ENCODE results near the gene LYG1. TPM values are rescaled to one million over a fixed set of nuclear protein-coding genes. Genes with fewer than 3 reads are reported as not detected.
A peak's percentile ranks its signal among the peaks of the same experiment; 100 is the strongest.
"Not testable (repeated sequence)": the region's sequence is repeated elsewhere in the genome, so short reads cannot be mapped to it uniquely, and the experiment has no call there.

Gene LYG1
- 0.61 and 1.3 TPM in 2 replicates for total RNA-seq (2014; rRNA removed; shearing (Covaris generic))

GRCh38 chr2:99301097-99301496, at the start of gene LYG1:
Gene LYG1, minus strand, starts transcription at chr2:99301197. Its CDS starts 5,527 bp downstream, at chr2:99295670.
- not testable (repeated sequence) for H3K4me3 ChIP-seq; H3K4me1 ChIP-seq; H3K27ac ChIP-seq; H3K9me3 ChIP-seq (replicated peaks); DNase-seq; H3K36me3 ChIP-seq; H3K27me3 ChIP-seq

GRCh38 chr2:99350194-99350593, 49.2 kb upstream of the LYG1 start:
- H3K27ac ChIP-seq, result no peak overlapping the region

GRCh38 chr2:99348173-99348572, 47.2 kb upstream of the LYG1 start:
- H3K4me1 ChIP-seq, result no peaks in the 10 kb centered on the region

More at GRCh38 chr2:99350194-99350593, 49.2 kb upstream of the LYG1 start:
- DNase-seq, result no peak
- Histone ChIP-seq H3K9me3 (replicated peaks) (no peaks in the 10 kb centered on the region), H3K36me3 (peaks cover 2% of the 10 kb centered on the region; the same call in 1 of the 2 replicates), H3K27me3 (no peaks in the 10 kb centered on the region), H3K4me1 (no peaks in the 10 kb centered on the region), H3K4me3 (no peak overlapping the region)

GRCh38 chr2:99346218-99346617, 45.2 kb upstream of the LYG1 start:
- DNase-seq, result no peak
- Histone ChIP-seq H3K27ac (no peak overlapping the region), H3K9me3 (replicated peaks) (no peaks in the 10 kb centered on the region), H3K4me1 (no peaks in the 10 kb centered on the region), H3K36me3 (peaks cover 4% of the 10 kb centered on the region; the same call in 1 of the 2 replicates), H3K27me3 (no peaks in the 10 kb centered on the region), H3K4me3 (no peak overlapping the region)

More at GRCh38 chr2:99348173-99348572, 47.2 kb upstream of the LYG1 start:
- no peak overlapping the region for H3K4me3 ChIP-seq
- no peaks in the 10 kb centered on the region for H3K9me3 ChIP-seq (replicated peaks)
- H3K27ac ChIP-seq, result no peak overlapping the region
- no peak for DNase-seq
- H3K27me3 ChIP-seq, result no peaks in the 10 kb centered on the region
- H3K36me3 ChIP-seq, result peaks cover 3% of the 10 kb centered on the region; the same call in 1 of the 2 replicates

GRCh38 chr2:99345446-99345845, 44.4 kb upstream of the LYG1 start:
- H3K27ac ChIP-seq; H3K4me3 ChIP-seq; DNase-seq; H3K4me1 ChIP-seq; H3K9me3 ChIP-seq (replicated peaks); H3K27me3 ChIP-seq; H3K36me3 ChIP-seq: not testable (repeated sequence)

- Histone ChIP-seq H3K27ac (no peak overlapping the region), H3K36me3 (0 out of 2 replicates have a peak, but pooled peaks cover 2% of the 10 kb centered on the region), H3K4me1 (peaks cover 3% of the 10 kb centered on the region; the same call in 1 of the 2 replicates), H3K9me3 (replicated peaks) (no peaks in the 10 kb centered on the region), H3K27me3 (no peaks in the 10 kb centered on the region), H3K4me3 (no peak overlapping the region)
- no peak for DNase-seq
Observed at GRCh38 chr2:99342536-99342935, 41.5 kb upstream of the LYG1 start.

- Histone ChIP-seq H3K4me1 (peaks cover 3% of the 10 kb centered on the region; the same call in 1 of the 2 replicates), H3K36me3 (0 out of 2 replicates have a peak, but pooled peaks cover 2% of the 10 kb centered on the region), H3K9me3 (replicated peaks) (no peaks in the 10 kb centered on the region), H3K27ac (no peak overlapping the region), H3K27me3 (no peaks in the 10 kb centered on the region), H3K4me3 (no peak overlapping the region)
- DNase-seq, result no peak
Observed at GRCh38 chr2:99340669-99341236, 39.8 kb upstream of the LYG1 start.

GRCh38 chr2:99338029-99338585, 37.1 kb upstream of the LYG1 start:
- 0 out of 2 replicates have a peak, but pooled peaks cover 3% of the 10 kb centered on the region for H3K36me3 ChIP-seq
- no peaks in the 10 kb centered on the region for H3K27me3 ChIP-seq
- H3K27ac ChIP-seq, result peak overlapping the region; percentile 90
- H3K9me3 ChIP-seq (replicated peaks), result no peaks in the 10 kb centered on the region
- peak overlapping the region; percentile 79 for H3K4me3 ChIP-seq
- peak in 1 of 2 experiments; percentile 17 for DNase-seq
- peaks cover 3% of the 10 kb centered on the region; the same call in 1 of the 2 replicates for H3K4me1 ChIP-seq

GRCh38 chr2:99337113-99338028, 36.4 kb upstream of the LYG1 start, which contains the start of gene EIF5B:
Gene EIF5B, plus strand, starts transcription at chr2:99337389. Its CDS starts 166 bp downstream, at chr2:99337555.
- peak; percentile 97 to 98 for DNase-seq
- Histone ChIP-seq H3K4me1 (peaks cover 3% of the 10 kb centered on the region; the same call in 1 of the 2 replicates), H3K4me3 (peak within 1 kb of the TSS; percentile 79), H3K9me3 (replicated peaks) (no peaks in the 10 kb centered on the region), H3K27ac (peak within 1 kb of the TSS; percentile 90), H3K27me3 (no peaks in the 10 kb centered on the region), H3K36me3 (peaks cover 5% of the 10 kb centered on the region)

GRCh38 chr2:99336804-99337112, 35.8 kb upstream of the LYG1 start:
- peak overlapping the region; percentile 79 for H3K4me3 ChIP-seq

GRCh38 chr2:99335911-99336803, 35.2 kb upstream of the LYG1 start, which contains the start of gene TXNDC9:
Gene TXNDC9, minus strand, starts transcription at chr2:99336333. Its CDS starts 3,123 bp downstream, at chr2:99333210.
- Histone ChIP-seq H3K4me1 (peaks cover 3% of the 10 kb centered on the region; the same call in 1 of the 2 replicates), H3K27ac (peak within 1 kb of the TSS; percentile 90), H3K36me3 (peaks cover 15% of the 10 kb centered on the region), H3K4me3 (peak within 1 kb of the TSS; percentile 79), H3K27me3 (no peaks in the 10 kb centered on the region), H3K9me3 (replicated peaks) (no peaks in the 10 kb centered on the region)
- peak; percentile 99 to 100 for DNase-seq

More at GRCh38 chr2:99336804-99337112, 35.8 kb upstream of the LYG1 start:
- Histone ChIP-seq H3K27me3 (no peaks in the 10 kb centered on the region), H3K36me3 (peaks cover 10% of the 10 kb centered on the region), H3K9me3 (replicated peaks) (no peaks in the 10 kb centered on the region), H3K27ac (peak overlapping the region; percentile 90), H3K4me1 (peaks cover 3% of the 10 kb centered on the region; the same call in 1 of the 2 replicates)
- DNase-seq, result no peak

- Histone ChIP-seq H3K4me3 (no peak overlapping the region), H3K9me3 (replicated peaks) (no peaks in the 10 kb centered on the region), H3K27ac (no peak overlapping the region), H3K36me3 (peaks cover 85% of the 10 kb centered on the region), H3K4me1 (no peaks in the 10 kb centered on the region), H3K27me3 (no peaks in the 10 kb centered on the region)
- DNase-seq, result no peak
Observed at GRCh38 chr2:99325384-99325783, 24.4 kb upstream of the LYG1 start.

- not testable (repeated sequence) for H3K27me3 ChIP-seq; H3K4me3 ChIP-seq; H3K27ac ChIP-seq; H3K9me3 ChIP-seq (replicated peaks); DNase-seq; H3K4me1 ChIP-seq
- peaks cover 55% of the 10 kb centered on the region for H3K36me3 ChIP-seq
Observed at GRCh38 chr2:99317873-99318200, 16.8 kb upstream of the LYG1 start.

All from SJCRH30 (cell line).